ENCODE results near the gene BOK. TPM values are rescaled to one million over a fixed set of nuclear protein-coding genes. Genes with fewer than 3 reads are reported as not detected.
A peak's percentile ranks its signal among the peaks of the same experiment; 100 is the strongest.

The BOK gene
- total and polyA plus RNA-seq, 2 experiments from 2014 or later: 28.0 to 46.6 TPM

- Histone ChIP-seq H3K9me2 (ENCODE audit: insufficient read depth) (no peaks in the 10 kb centered on the region), H3K36me3 (ENCODE audit: low read depth) (peaks cover 12% of the 10 kb centered on the region; the same call in 1 of the 2 replicates), H3K79me2 (ENCODE audit: insufficient read depth) (no peaks in the 10 kb centered on the region), H3K4me1 (ENCODE audit: insufficient read depth) (no peaks in the 10 kb centered on the region), H3K27ac (no peak overlapping the region), H3K9me3 (ENCODE audit: low read depth) (no peaks in the 10 kb centered on the region), H3K27me3 (replicated peaks; ENCODE audit: insufficient read depth) (no peaks in the 10 kb centered on the region), H2AFZ (no peak overlapping the region), H3K9ac (no peak overlapping the region), H3K4me2 (ENCODE audit: unreplicated experiment) (no peak overlapping the region), H3F3A (ENCODE audit: insufficient read depth) (0 out of 2 replicates have a peak, but pooled peaks cover 4% of the 10 kb centered on the region), H4K20me1 (ENCODE audit: insufficient read depth) (no peaks in the 10 kb centered on the region), H3K4me3 (no peak overlapping the region)
- no peak for DNase-seq
- in situ Hi-C loops (cut with MboI): no loop called here
- TF ChIP-seq EZH2phosphoT487 (IDR thresholded peaks at IDR 0.05; ENCODE audit: insufficient read depth, low read depth): no peak
- 93 to 96% methylated on average over 4 to 5 of the region's 5 CpGs for WGBS, 2 experiments (ENCODE audit: low coverage in 1 of 2, low lambda C conversion rate in 2 of 2, missing lambda C conversion rate in 2 of 2)
These were observed 17.2 kb downstream of the BOK start for GRCh38 chr2:241575624-241576292.

GRCh38 chr2:241576293-241576654 is 17.7 kb downstream of the BOK start:
- in situ Hi-C loops (cut with MboI): no loop called here
- no peaks in the 10 kb centered on the region for H4K20me1 ChIP-seq (ENCODE audit: insufficient read depth)
- H3K9ac ChIP-seq: no peak overlapping the region
- TF ChIP-seq EZH2phosphoT487 (IDR thresholded peaks at IDR 0.05; ENCODE audit: insufficient read depth, low read depth) (no peak), EZH2 (IDR thresholded peaks at IDR 0.05; ENCODE audit: insufficient read depth, poor library complexity, severe bottlenecking) (no peak)
- H2AFZ ChIP-seq: no peak overlapping the region
- H3K9me3 ChIP-seq (ENCODE audit: low read depth): no peaks in the 10 kb centered on the region
- H3K9me2 ChIP-seq (ENCODE audit: insufficient read depth): no peaks in the 10 kb centered on the region
- no peaks in the 10 kb centered on the region for H3K27me3 ChIP-seq (replicated peaks; ENCODE audit: insufficient read depth)
- peaks cover 12% of the 10 kb centered on the region; the same call in 1 of the 2 replicates for H3K36me3 ChIP-seq (ENCODE audit: low read depth)
- no peaks in the 10 kb centered on the region for H3K4me1 ChIP-seq (ENCODE audit: insufficient read depth)
- 0 out of 2 replicates have a peak, but pooled peaks cover 4% of the 10 kb centered on the region for H3F3A ChIP-seq (ENCODE audit: insufficient read depth)
- no peak for DNase-seq
- no peaks in the 10 kb centered on the region for H3K79me2 ChIP-seq (ENCODE audit: insufficient read depth)
- H3K27ac ChIP-seq: no peak overlapping the region
- no peak overlapping the region for H3K4me3 ChIP-seq
- no peak overlapping the region for H3K4me2 ChIP-seq (ENCODE audit: unreplicated experiment)
- 83 to 89% methylated on average over 14 of the region's 14 CpGs for WGBS, 2 experiments (ENCODE audit: low coverage in 1 of 2, low lambda C conversion rate in 2 of 2, missing lambda C conversion rate in 2 of 2)

DNA sequence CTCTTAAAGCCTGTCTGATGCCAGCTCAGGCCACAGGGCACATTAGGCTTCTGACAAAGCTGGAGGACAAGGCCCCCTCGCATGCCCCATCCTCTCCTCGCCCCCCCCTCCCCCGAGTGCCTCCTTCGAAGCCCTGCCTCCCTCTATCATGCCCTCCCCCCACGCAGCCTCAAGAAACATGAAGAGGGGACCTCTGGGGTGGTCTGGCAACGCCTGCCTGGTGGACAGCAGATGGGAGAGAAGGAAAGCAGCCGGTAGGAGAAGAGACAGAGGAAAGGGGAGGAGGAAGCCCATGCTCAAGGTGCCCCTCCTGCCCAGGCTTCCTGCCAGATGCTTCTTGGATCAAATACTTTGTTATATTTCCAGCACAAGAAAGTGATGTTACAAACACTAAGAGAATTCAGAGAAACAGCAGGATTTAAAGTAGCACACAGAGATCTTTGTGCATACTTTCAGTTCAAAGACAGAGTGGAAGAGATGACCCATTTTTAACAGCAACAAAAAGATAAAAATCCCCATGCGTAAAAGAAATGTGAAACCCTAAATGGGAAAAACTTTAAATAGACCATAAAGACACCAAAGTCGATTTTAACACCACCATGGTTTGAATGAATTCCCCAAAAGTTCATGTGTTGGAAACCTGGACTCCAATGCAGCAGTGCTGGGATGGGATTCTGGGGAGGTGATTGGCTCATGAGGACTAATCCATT is 19.0 kb downstream of the BOK start:
- H3K9ac ChIP-seq: no peak overlapping the region
- no peaks in the 10 kb centered on the region for H4K20me1 ChIP-seq (ENCODE audit: insufficient read depth)
- H3K4me3 ChIP-seq: no peak overlapping the region
- H3K36me3 ChIP-seq (ENCODE audit: low read depth): peaks cover 15% of the 10 kb centered on the region; the same call in 1 of the 2 replicates
- peak; percentile 26 for DNase-seq
- 0 out of 2 replicates have a peak, but pooled peaks cover 4% of the 10 kb centered on the region for H3F3A ChIP-seq (ENCODE audit: insufficient read depth)
- 23 to 25% methylated on average over 7 to 9 of the region's 9 CpGs for WGBS, 2 experiments (ENCODE audit: low coverage in 1 of 2, low lambda C conversion rate in 2 of 2, missing lambda C conversion rate in 2 of 2)
- H3K9me2 ChIP-seq (ENCODE audit: insufficient read depth): no peaks in the 10 kb centered on the region
- no peaks in the 10 kb centered on the region for H3K27me3 ChIP-seq (replicated peaks; ENCODE audit: insufficient read depth)
- H2AFZ ChIP-seq: no peak overlapping the region
- no peak overlapping the region for H3K4me2 ChIP-seq (ENCODE audit: unreplicated experiment)
- H3K27ac ChIP-seq: no peak overlapping the region
- no peaks in the 10 kb centered on the region for H3K4me1 ChIP-seq (ENCODE audit: insufficient read depth)
- H3K9me3 ChIP-seq (ENCODE audit: low read depth): no peaks in the 10 kb centered on the region
- TF ChIP-seq EZH2 (IDR thresholded peaks at IDR 0.05; ENCODE audit: insufficient read depth, poor library complexity, severe bottlenecking) (no peak), EZH2phosphoT487 (IDR thresholded peaks at IDR 0.05; ENCODE audit: insufficient read depth, low read depth) (no peak)
- in situ Hi-C loops (cut with MboI): no loop called here
- H3K79me2 ChIP-seq (ENCODE audit: insufficient read depth): no peaks in the 10 kb centered on the region

GRCh38 chr2:241579281-241579680 is 20.7 kb downstream of the BOK start:
- no peak overlapping the region for H2AFZ ChIP-seq
- no peak for TF ChIP-seq EZH2phosphoT487 (IDR thresholded peaks at IDR 0.05; ENCODE audit: insufficient read depth, low read depth)
- TF ChIP-seq EZH2 (IDR thresholded peaks at IDR 0.05; ENCODE audit: insufficient read depth, poor library complexity, severe bottlenecking): no peak
- no peaks in the 10 kb centered on the region for H3K9me2 ChIP-seq (ENCODE audit: insufficient read depth)
- no peaks in the 10 kb centered on the region for H3K79me2 ChIP-seq (ENCODE audit: insufficient read depth)
- H3K4me2 ChIP-seq (ENCODE audit: unreplicated experiment): no peak overlapping the region
- H3K4me3 ChIP-seq: no peak overlapping the region
- no peak for DNase-seq
- H3K9me3 ChIP-seq (ENCODE audit: low read depth): no peaks in the 10 kb centered on the region
- H4K20me1 ChIP-seq (ENCODE audit: insufficient read depth): no peaks in the 10 kb centered on the region
- H3F3A ChIP-seq (ENCODE audit: insufficient read depth): 0 out of 2 replicates have a peak, but pooled peaks cover 4% of the 10 kb centered on the region
- H3K36me3 ChIP-seq (ENCODE audit: low read depth): peaks cover 21% of the 10 kb centered on the region
- H3K4me1 ChIP-seq (ENCODE audit: insufficient read depth): no peaks in the 10 kb centered on the region
- no peaks in the 10 kb centered on the region for H3K27me3 ChIP-seq (replicated peaks; ENCODE audit: insufficient read depth)
- in situ Hi-C loops (cut with MboI): no loop called here
- no peak overlapping the region for H3K27ac ChIP-seq
- H3K9ac ChIP-seq: no peak overlapping the region
- 78 to 81% methylated on average over 7 of the region's 7 CpGs for WGBS, 2 experiments (ENCODE audit: low coverage in 1 of 2, low lambda C conversion rate in 2 of 2, missing lambda C conversion rate in 2 of 2)
